Muscle of arm (tissue), 12 donors: ENCODE results near the gene MECR. TPM values are rescaled to one million over a fixed set of nuclear protein-coding genes. Genes with fewer than 3 reads are reported as not detected.

Experiments
- polyA plus RNA-seq, 12 donors: library from polyadenylated mRNA; unstranded; fragments of 120-200 nt; gene quantifications; one replicate each; pipeline ENCODE4 v1.2.1, GENCODE V29; 2013; ENCODE audit not compliant: insufficient read length in 12 of 12

MECR gene
- polyA plus RNA-seq, 12 donors, result 17.7 to 25.1 (median 23.3) TPM; not detected in 1

Other genes with a start within 250 kb of the MECR start
- 10 to 100 TPM in 2 of 12 donors, 1 to 10 TPM in 9, not detected in 1; 4.4 to 11.1 (median 6.7) TPM for gene TMEM200B, start 107.0 kb downstream of the MECR start, polyA plus RNA-seq
- 100 to 1,000 TPM in 2 of 12 donors, 10 to 100 TPM in 10; 50.8 to 138 (median 63.4) TPM for gene SRSF4, start 49.0 kb downstream of the MECR start, polyA plus RNA-seq
- gene PTPRU, start 5.6 kb upstream of the MECR start, polyA plus RNA-seq, result 10 to 100 TPM in 7 of 12 donors, 1 to 10 TPM in 4, not detected in 1; 7.2 to 26.3 (median 12.0) TPM